Neural progenitor cell (in vitro differentiated cells): Measurements from ENCODE around the gene HSD17B2.

Experiments used
- EZH2 ChIP-seq: fragments of 200-600 bp; sonication (generic); IDR thresholded peaks from 2 replicates; pipeline ENCODE4 v1.6.1; 2017; ENCODE audit warnings: antibody characterized with exemption, mild to moderate bottlenecking, moderate library complexity
- TF ChIP-seq, protein P1 (sequence below): fragments of 200-600 bp; sonication (generic); IDR thresholded peaks from 2 replicates; pipeline ENCODE4 v1.5.1; 2017; ENCODE audit warnings: antibody characterized with exemption, mild to moderate bottlenecking

GRCh38 chr16:82050909-82051357 is 15.9 kb downstream of the HSD17B2 start:
- TF ChIP-seq, protein P1, sequence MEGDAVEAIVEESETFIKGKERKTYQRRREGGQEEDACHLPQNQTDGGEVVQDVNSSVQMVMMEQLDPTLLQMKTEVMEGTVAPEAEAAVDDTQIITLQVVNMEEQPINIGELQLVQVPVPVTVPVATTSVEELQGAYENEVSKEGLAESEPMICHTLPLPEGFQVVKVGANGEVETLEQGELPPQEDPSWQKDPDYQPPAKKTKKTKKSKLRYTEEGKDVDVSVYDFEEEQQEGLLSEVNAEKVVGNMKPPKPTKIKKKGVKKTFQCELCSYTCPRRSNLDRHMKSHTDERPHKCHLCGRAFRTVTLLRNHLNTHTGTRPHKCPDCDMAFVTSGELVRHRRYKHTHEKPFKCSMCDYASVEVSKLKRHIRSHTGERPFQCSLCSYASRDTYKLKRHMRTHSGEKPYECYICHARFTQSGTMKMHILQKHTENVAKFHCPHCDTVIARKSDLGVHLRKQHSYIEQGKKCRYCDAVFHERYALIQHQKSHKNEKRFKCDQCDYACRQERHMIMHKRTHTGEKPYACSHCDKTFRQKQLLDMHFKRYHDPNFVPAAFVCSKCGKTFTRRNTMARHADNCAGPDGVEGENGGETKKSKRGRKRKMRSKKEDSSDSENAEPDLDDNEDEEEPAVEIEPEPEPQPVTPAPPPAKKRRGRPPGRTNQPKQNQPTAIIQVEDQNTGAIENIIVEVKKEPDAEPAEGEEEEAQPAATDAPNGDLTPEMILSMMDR, result no peak
- TF ChIP-seq EZH2, result no peak
